Measurements from ENCODE around the gene CTF1.
A peak's percentile ranks its signal among the peaks of the same experiment; 100 is the strongest.
"Not testable (repeated sequence)": the region's sequence is repeated elsewhere in the genome, so short reads cannot be mapped to it uniquely, and the experiment has no call there.

Gene CTF1

GRCh38 chr16:30888856-30889499, 7.4 kb upstream of the CTF1 start:
- no peak for DNase-seq (ENCODE audit: low read depth in 2 of 2)

GRCh38 chr16:30889721-30890120, 6.7 kb upstream of the CTF1 start:
- no peak for DNase-seq (ENCODE audit: low read depth in 2 of 2)

GRCh38 chr16:30891043-30891823, 5.2 kb upstream of the CTF1 start:
- not testable (repeated sequence) for DNase-seq (ENCODE audit: low read depth in 2 of 2)

GRCh38 chr16:30892670-30893416, 3.6 kb upstream of the CTF1 start:
- no peak for DNase-seq (ENCODE audit: low read depth in 2 of 2)

GRCh38 chr16:30893417-30893743, 3.0 kb upstream of the CTF1 start:
- no peak for DNase-seq (ENCODE audit: low read depth in 2 of 2)

- DNase-seq (ENCODE audit: low read depth in 2 of 2) = peak; percentile 57 to 62
These were observed 2.5 kb upstream of the CTF1 start, which contains the start of gene BCL7C for GRCh38 chr16:30893744-30894539. Gene BCL7C, minus strand, starts transcription at chr16:30894077. Its CDS starts 133 bp downstream, at chr16:30893944.

- DNase-seq (ENCODE audit: low read depth in 2 of 2) = no peak
These were observed 1.7 kb upstream of the CTF1 start for GRCh38 chr16:30894540-30895368.

GRCh38 chr16:30895627-30896260, 670 bp upstream of the CTF1 start:
- no peak for DNase-seq (ENCODE audit: low read depth in 2 of 2)

GRCh38 chr16:30896889-30897733, 697 bp downstream of the CTF1 start:
- peak; percentile 68 to 72 for DNase-seq (ENCODE audit: low read depth in 2 of 2)

- no peak for DNase-seq (ENCODE audit: low read depth in 2 of 2)
These were observed 3.4 kb downstream of the CTF1 start for GRCh38 chr16:30899794-30900193.

GRCh38 chr16:30900588-30900987, 4.2 kb downstream of the CTF1 start:
- DNase-seq (ENCODE audit: low read depth in 2 of 2) = no peak

- no peak for DNase-seq (ENCODE audit: low read depth in 2 of 2)
These were observed 5.0 kb downstream of the CTF1 start for GRCh38 chr16:30901201-30902028.

- DNase-seq (ENCODE audit: low read depth in 2 of 2) = no peak
These were observed 5.9 kb downstream of the CTF1 start for GRCh38 chr16:30902029-30902972.

- DNase-seq (ENCODE audit: low read depth in 2 of 2) = no peak
These were observed 6.6 kb downstream of the CTF1 start for GRCh38 chr16:30903002-30903401.

GRCh38 chr16:30903596-30903995, 7.2 kb downstream of the CTF1 start:
- no peak for DNase-seq (ENCODE audit: low read depth in 2 of 2)

GRCh38 chr16:30904114-30904780, 7.8 kb downstream of the CTF1 start:
- no peak for DNase-seq (ENCODE audit: low read depth in 2 of 2)

GRCh38 chr16:30907064-30907463, 10.7 kb downstream of the CTF1 start:
- DNase-seq (ENCODE audit: low read depth in 2 of 2) = no peak
